ENCODE results near the gene SLC26A11. TPM values are rescaled to one million over a fixed set of nuclear protein-coding genes. Genes with fewer than 3 reads are reported as not detected.

The SLC26A11 gene
- total and polyA plus RNA-seq, 2 donors (not counting 1 experiment from before 2014, with no cell fraction given) = 5.8 to 19.3 TPM

GRCh38 chr17:80291691-80292487, 71.7 kb downstream of the SLC26A11 start:
- no peak overlapping the region for H3K4me2 ChIP-seq (ENCODE audit: extremely low read depth, insufficient read depth, low read length)
- no peaks in the 10 kb centered on the region for H3K27me3 ChIP-seq (ENCODE audit: control insufficient read depth, insufficient read depth, low read length)
- no peaks in the 10 kb centered on the region for H3K79me2 ChIP-seq (ENCODE audit: control insufficient read depth, insufficient read depth, low read length)
- no peak overlapping the region for H3K9ac ChIP-seq (ENCODE audit: insufficient read depth, low read length)
- peaks cover 49% of the 10 kb centered on the region for H3K36me3 ChIP-seq (ENCODE audit: control insufficient read depth, insufficient read depth, low read length)
- TF ChIP-seq EZH2 (IDR thresholded peaks at IDR 0.05; ENCODE audit: low read length, missing control alignments) = no peak
- peak in 1 of 2 donors; percentile 7 for DNase-seq (ENCODE audit: low read depth in 2 of 2)
- H2AFZ ChIP-seq (ENCODE audit: low read length) = no peak overlapping the region
- H3K27ac ChIP-seq (ENCODE audit: insufficient read depth, low read length) = no peak overlapping the region
- H3K4me1 ChIP-seq (ENCODE audit: control insufficient read depth, extremely low read depth, insufficient read depth, low read length) = no peaks in the 10 kb centered on the region
- H3K4me3 ChIP-seq (replicated peaks in 1 of 4; ENCODE audit: control extremely low read depth in 1 of 4, insufficient read depth in 1 of 4, low read depth in 3 of 4, low read length in 4 of 4) = no peak overlapping the region
- H3K9me3 ChIP-seq (ENCODE audit: control insufficient read depth, insufficient read depth, low read depth, low read length) = no peaks in the 10 kb centered on the region
- H4K20me1 ChIP-seq (ENCODE audit: control insufficient read depth, extremely low read depth, insufficient read depth, low read length) = peaks cover 2% of the 10 kb centered on the region

GRCh38 chr17:80292521-80292971, 72.3 kb downstream of the SLC26A11 start:
- Histone ChIP-seq H4K20me1 (ENCODE audit: control insufficient read depth, extremely low read depth, insufficient read depth, low read length) (peaks cover 2% of the 10 kb centered on the region), H2AFZ (ENCODE audit: low read length) (no peak overlapping the region), H3K27me3 (ENCODE audit: control insufficient read depth, insufficient read depth, low read length) (no peaks in the 10 kb centered on the region), H3K9ac (ENCODE audit: insufficient read depth, low read length) (no peak overlapping the region), H3K4me1 (ENCODE audit: control insufficient read depth, extremely low read depth, insufficient read depth, low read length) (no peaks in the 10 kb centered on the region), H3K9me3 (ENCODE audit: control insufficient read depth, insufficient read depth, low read depth, low read length) (no peaks in the 10 kb centered on the region), H3K4me2 (ENCODE audit: extremely low read depth, insufficient read depth, low read length) (no peak overlapping the region), H3K27ac (ENCODE audit: insufficient read depth, low read length) (no peak overlapping the region), H3K4me3 (replicated peaks in 1 of 4; ENCODE audit: control extremely low read depth in 1 of 4, insufficient read depth in 1 of 4, low read depth in 3 of 4, low read length in 4 of 4) (no peak overlapping the region), H3K79me2 (ENCODE audit: control insufficient read depth, insufficient read depth, low read length) (no peaks in the 10 kb centered on the region), H3K36me3 (ENCODE audit: control insufficient read depth, insufficient read depth, low read length) (peaks cover 49% of the 10 kb centered on the region)
- TF ChIP-seq EZH2 (IDR thresholded peaks at IDR 0.05; ENCODE audit: low read length, missing control alignments) = no peak
- TF ChIP-seq, protein P1, sequence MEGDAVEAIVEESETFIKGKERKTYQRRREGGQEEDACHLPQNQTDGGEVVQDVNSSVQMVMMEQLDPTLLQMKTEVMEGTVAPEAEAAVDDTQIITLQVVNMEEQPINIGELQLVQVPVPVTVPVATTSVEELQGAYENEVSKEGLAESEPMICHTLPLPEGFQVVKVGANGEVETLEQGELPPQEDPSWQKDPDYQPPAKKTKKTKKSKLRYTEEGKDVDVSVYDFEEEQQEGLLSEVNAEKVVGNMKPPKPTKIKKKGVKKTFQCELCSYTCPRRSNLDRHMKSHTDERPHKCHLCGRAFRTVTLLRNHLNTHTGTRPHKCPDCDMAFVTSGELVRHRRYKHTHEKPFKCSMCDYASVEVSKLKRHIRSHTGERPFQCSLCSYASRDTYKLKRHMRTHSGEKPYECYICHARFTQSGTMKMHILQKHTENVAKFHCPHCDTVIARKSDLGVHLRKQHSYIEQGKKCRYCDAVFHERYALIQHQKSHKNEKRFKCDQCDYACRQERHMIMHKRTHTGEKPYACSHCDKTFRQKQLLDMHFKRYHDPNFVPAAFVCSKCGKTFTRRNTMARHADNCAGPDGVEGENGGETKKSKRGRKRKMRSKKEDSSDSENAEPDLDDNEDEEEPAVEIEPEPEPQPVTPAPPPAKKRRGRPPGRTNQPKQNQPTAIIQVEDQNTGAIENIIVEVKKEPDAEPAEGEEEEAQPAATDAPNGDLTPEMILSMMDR (conservative IDR thresholded peaks at IDR 0.05 in 1 of 2, IDR thresholded peaks at IDR 0.05 in 1 of 2; ENCODE audit: low read depth in 1 of 2, low read length in 2 of 2) = peak in 1 of 2 donors; percentile 12
- DNase-seq (ENCODE audit: low read depth in 2 of 2) = no peak

GRCh38 chr17:80294210-80294609, 74.0 kb downstream of the SLC26A11 start:
- peaks cover 2% of the 10 kb centered on the region for H4K20me1 ChIP-seq (ENCODE audit: control insufficient read depth, extremely low read depth, insufficient read depth, low read length)
- no peak overlapping the region for H3K9ac ChIP-seq (ENCODE audit: insufficient read depth, low read length)
- H3K4me1 ChIP-seq (ENCODE audit: control insufficient read depth, extremely low read depth, insufficient read depth, low read length) = no peaks in the 10 kb centered on the region
- TF ChIP-seq, protein P1 (conservative IDR thresholded peaks at IDR 0.05 in 1 of 2, IDR thresholded peaks at IDR 0.05 in 1 of 2; ENCODE audit: low read depth in 1 of 2, low read length in 2 of 2) = no peak
- no peak for TF ChIP-seq EZH2 (IDR thresholded peaks at IDR 0.05; ENCODE audit: low read length, missing control alignments)
- no peaks in the 10 kb centered on the region for H3K79me2 ChIP-seq (ENCODE audit: control insufficient read depth, insufficient read depth, low read length)
- DNase-seq (ENCODE audit: low read depth in 2 of 2) = no peak
- H3K4me2 ChIP-seq (ENCODE audit: extremely low read depth, insufficient read depth, low read length) = no peak overlapping the region
- H2AFZ ChIP-seq (ENCODE audit: low read length) = no peak overlapping the region
- H3K9me3 ChIP-seq (ENCODE audit: control insufficient read depth, insufficient read depth, low read depth, low read length) = no peaks in the 10 kb centered on the region
- H3K27ac ChIP-seq (ENCODE audit: insufficient read depth, low read length) = no peak overlapping the region
- H3K27me3 ChIP-seq (ENCODE audit: control insufficient read depth, insufficient read depth, low read length) = no peaks in the 10 kb centered on the region
- H3K4me3 ChIP-seq (replicated peaks in 1 of 4; ENCODE audit: control extremely low read depth in 1 of 4, insufficient read depth in 1 of 4, low read depth in 3 of 4, low read length in 4 of 4) = no peak overlapping the region
- H3K36me3 ChIP-seq (ENCODE audit: control insufficient read depth, insufficient read depth, low read length) = peaks cover 46% of the 10 kb centered on the region
